Neural crest cell (in vitro differentiated cells): ENCODE data around the gene SIRPA. TPM values are rescaled to one million over a fixed set of nuclear protein-coding genes. Genes with fewer than 3 reads are reported as not detected.

Experiments used
- DNase-seq: peaks from one replicate; pipeline ENCODE4 v3.0.0; 2021; ENCODE audit warnings: low read depth, mixed read lengths, low spot score
- H3K27ac Mint-ChIP-seq: one replicate; pipeline ENCODE4 v1.8.0; 2021; ENCODE audit warnings: mild to moderate bottlenecking, mixed read lengths; ENCODE audit not compliant: unreplicated experiment
- H3K27me3 Mint-ChIP-seq: 2 replicates; pipeline ENCODE4 v1.8.0; 2021; ENCODE audit warnings: low read depth, mild to moderate bottlenecking, mixed read lengths
- H3K36me3 Mint-ChIP-seq: 2 replicates; pipeline ENCODE4 v1.8.0; 2021; ENCODE audit warnings: low read depth, mild to moderate bottlenecking, mixed read lengths
- H3K4me1 Mint-ChIP-seq: 2 replicates; pipeline ENCODE4 v1.8.0; 2021; ENCODE audit warnings: mixed read lengths
- H3K4me3 Mint-ChIP-seq: one replicate; pipeline ENCODE4 v1.8.0; 2021; ENCODE audit warnings: mild to moderate bottlenecking, mixed read lengths
- H3K9me3 Mint-ChIP-seq: 2 replicates; pipeline ENCODE4 v1.8.0; 2021; ENCODE audit warnings: mixed read lengths
- CTCF ChIP-seq: fragments of 200-600 bp; sonication (generic); conservative IDR thresholded peaks from 2 replicates; pipeline ENCODE4 v1.5.0; 2021; ENCODE audit warnings: antibody characterized with exemption, mild to moderate bottlenecking
- long read RNA-seq: library from polyadenylated mRNA; unstranded; transcript quantifications from one replicate; pipeline ENCODE4 v2.0.0, GENCODE V29; 2020
- total RNA-seq: library from RNA; stranded (reverse); gene quantifications from 2 replicates; pipeline ENCODE4 v1.2.1, GENCODE V29; 2021

Gene SIRPA
- total RNA-seq, result 10.2 and 10.7 TPM in 2 replicates
- long read RNA-seq, partial matches to known transcripts, result 0 of 1 reads
- long read RNA-seq, other reads (novel, unspliced or antisense), result 1 of 1 reads

GRCh38 chr20:1894951-1895673, at the start of gene SIRPA:
Gene SIRPA (plus strand): TSS chr20:1895407. CDS start chr20:1895448, 41 bp downstream.
- Mint-ChIP-seq H3K4me3 (peak within 1 kb of the TSS; percentile 92), H3K4me1 (peaks cover 64% of the 10 kb centered on the region), H3K27ac (peak within 1 kb of the TSS; percentile 19), H3K27me3 (peaks cover 40% of the 10 kb centered on the region), H3K9me3 (no peaks in the 10 kb centered on the region), H3K36me3 (no peaks in the 10 kb centered on the region)
- peak; percentile 40 for DNase-seq
- no peak for TF ChIP-seq CTCF

- peaks cover 5% of the 10 kb centered on the region for H3K27me3 Mint-ChIP-seq
Measured at GRCh38 chr20:1845701-1846100, 49.5 kb upstream of the SIRPA start.

GRCh38 chr20:1846341-1846740, 48.9 kb upstream of the SIRPA start:
- Mint-ChIP-seq H3K4me3 (no peak overlapping the region), H3K9me3 (no peaks in the 10 kb centered on the region), H3K27me3 (peaks cover 3% of the 10 kb centered on the region), H3K36me3 (no peaks in the 10 kb centered on the region), H3K4me1 (peaks cover 4% of the 10 kb centered on the region), H3K27ac (no peak overlapping the region)
- no peak for DNase-seq
- TF ChIP-seq CTCF, result no peak

More at GRCh38 chr20:1845701-1846100, 49.5 kb upstream of the SIRPA start:
- Mint-ChIP-seq H3K9me3 (no peaks in the 10 kb centered on the region), H3K4me1 (peaks cover 4% of the 10 kb centered on the region), H3K27ac (no peak overlapping the region), H3K36me3 (no peaks in the 10 kb centered on the region), H3K4me3 (no peak overlapping the region)
- no peak for TF ChIP-seq CTCF
- DNase-seq, result no peak

- no peak for DNase-seq
- H3K27me3 Mint-ChIP-seq, result peaks cover 2% of the 10 kb centered on the region
- peaks cover 4% of the 10 kb centered on the region for H3K4me1 Mint-ChIP-seq
- H3K27ac Mint-ChIP-seq, result no peak overlapping the region
- TF ChIP-seq CTCF, result no peak
- H3K36me3 Mint-ChIP-seq, result no peaks in the 10 kb centered on the region
- H3K9me3 Mint-ChIP-seq, result no peaks in the 10 kb centered on the region
- no peak overlapping the region for H3K4me3 Mint-ChIP-seq
Measured at GRCh38 chr20:1846876-1847275, 48.3 kb upstream of the SIRPA start.

GRCh38 chr20:1847780-1848179, 47.4 kb upstream of the SIRPA start:
- no peak for TF ChIP-seq CTCF
- H3K27me3 Mint-ChIP-seq, result no peaks in the 10 kb centered on the region
- no peaks in the 10 kb centered on the region for H3K36me3 Mint-ChIP-seq
- no peak overlapping the region for H3K27ac Mint-ChIP-seq
- no peak for DNase-seq
- H3K4me1 Mint-ChIP-seq, result peaks cover 4% of the 10 kb centered on the region
- no peak overlapping the region for H3K4me3 Mint-ChIP-seq
- no peaks in the 10 kb centered on the region for H3K9me3 Mint-ChIP-seq
